Heart left ventricle (tissue), 16 donors: ENCODE data around the gene SLC39A11. TPM values are rescaled to one million over a fixed set of nuclear protein-coding genes. Genes with fewer than 3 reads are reported as not detected.
"Not testable (repeated sequence)": the region's sequence is repeated elsewhere in the genome, so short reads cannot be mapped to it uniquely, and the experiment has no call there.

Experiments used
- ATAC-seq, 4 donors: fragments of 200-7000 bp; cut with Tn5 transposase; one replicate each; pipeline ENCODE4 v1.9.1; 2020 to 2022; ENCODE audit warnings: moderate library complexity in 4 of 4, mild to moderate bottlenecking in 3 of 4, moderate number of reproducible peaks in 1 of 4
- DNase-seq, 5 donors: peaks; one replicate each; pipeline ENCODE4 v3.0.0-alpha.2; 2020
- H3K27ac ChIP-seq, 12 donors: fragments of 200-600 bp; sonication (generic) in 4 of 12; one replicate each; pipeline versions ENCODE4 v1.5.0 to v1.8.0; 2016 to 2022; ENCODE audit warnings: mild to moderate bottlenecking in 2 of 12
- H3K27me3 ChIP-seq, 9 donors: fragments of 200-600 bp; sonication (generic) in 2 of 9; one replicate each; pipeline versions ENCODE4 v1.5.1 to v1.8.0; 2016 to 2022; ENCODE audit warnings: mild to moderate bottlenecking in 3 of 9
- H3K36me3 ChIP-seq, 9 donors: fragments of 200-600 bp; sonication (generic) in 2 of 9; one replicate each; pipeline versions ENCODE4 v1.5.0 to v1.8.0; 2018 to 2022; ENCODE audit warnings: mild to moderate bottlenecking in 2 of 9
- H3K4me1 ChIP-seq, 12 donors: fragments of 200-600 bp; sonication (generic) in 4 of 12; one replicate each; pipeline versions ENCODE4 v1.5.0 to v1.8.0; 2016 to 2022; ENCODE audit warnings: mild to moderate bottlenecking in 3 of 12
- H3K4me3 ChIP-seq, 12 donors: fragments of 200-600 bp; sonication (generic) in 4 of 12; one replicate each; pipeline versions ENCODE4 v1.5.0 to v1.8.0; 2017 to 2022; ENCODE audit warnings: mild to moderate bottlenecking in 9 of 12, moderate library complexity in 4 of 12
- H3K9me3 ChIP-seq, 12 donors: fragments of 200-600 bp; sonication (generic) in 4 of 12; one replicate each; pipeline versions ENCODE4 v1.5.0 to v1.8.0; 2016 to 2022; ENCODE audit warnings: mild to moderate bottlenecking in 1 of 12
- POLR2A ChIP-seq, 2 donors: fragments of 450-650 bp; IDR thresholded peaks; one replicate each; pipeline ENCODE4 v1.6.1; 2017; ENCODE audit warnings: antibody characterized with exemption in 2 of 2, mild to moderate bottlenecking in 2 of 2, moderate library complexity in 2 of 2
- WGBS, 4 donors: extraction: QIAGEN DNeasy Blood & Tissue Kit in 2 of 4; methylation state at CpG; one replicate each; pipeline versions ENCODE4 v1.1.5 to v1.1.7; 2013 to 2018; 5-methylcytosine and 5-hydroxymethylcytosine counted together
- intact Hi-C, 10 donors: fragments of 100-400 bp; cut with DNase I; formaldehyde crosslinking; loops; one replicate each; pipeline versions ENCODE4 v1.11.1 to v1.14.2; 2022
- polyA plus RNA-seq, 2 donors: library from polyadenylated mRNA; stranded (reverse); fragments of 200-250 nt; gene quantifications; one replicate each; pipeline ENCODE4 v1.2.3, GENCODE V29; 2013
- total RNA-seq, 9 donors: library from RNA; depleted of rRNA in 2 of 9; stranded (reverse); fragments of >200 nt in 2 of 9; fragmentation: NEBNext Ultra II Directional in 3 of 9; extraction: Animal tissue kit (Norgen Biotek cat#: 25700) in 3 of 9; gene quantifications; one replicate each; pipeline versions ENCODE4 v1.1.0 to v1.2.4, GENCODE V29; 2016 to 2023
- TF ChIP-seq, protein P1 (sequence below), 12 donors: fragments of 200-600 bp; sonication (generic) in 4 of 12; IDR thresholded peaks; one replicate each; pipeline versions ENCODE4 v1.5.0 to v1.8.0; 2018 to 2022; ENCODE audit warnings: antibody characterized with exemption in 12 of 12, mild to moderate bottlenecking in 5 of 12
- donor health status: ischemic (EF 13 %, LVEDD 7.1; RV severe dilation, severe dysfunction).
- donor health status: healthy with polysubstance abuse.
- donor health status: DM: no; HTN: yes; CAD: no.
- donor health status: DM: no; HTN: no; CAD: no.
- donor health status: ischemic (EF 25% LVEDD 6.9; RV normal size, moderate dysfunction).
- donor health status: ischemic (EF 25% LVEDD 5.7; RV mildly dilated, moderate dysfunction).
- donor health status: healthy.
- donor health status: DM: yes; HTN: yes; CAD: no.
- donor health status: ischemic (EF 35%, LVEDD 5.7; RV mildly dilated, moderate dysfunction).
- donor health status: nonischemic (EF 11% LVEDD 7.7; RV severe dilation, severe dysfunction).
- donor health status: DM: yes; HTN: yes; CAD: no.
- donor health status: PGD.
- donor health status: ischemic (EF 29% LVEDD 5.4; RV normal size, mild dysfunction).
- donor health status: nonischemic (EF 23%, LVEDD 6.1; RV moderate dilation, normal function).

Gene SLC39A11
- total and polyA plus RNA-seq, 11 donors: 2.5 to 23.3 (median 8.4) TPM

DNA sequence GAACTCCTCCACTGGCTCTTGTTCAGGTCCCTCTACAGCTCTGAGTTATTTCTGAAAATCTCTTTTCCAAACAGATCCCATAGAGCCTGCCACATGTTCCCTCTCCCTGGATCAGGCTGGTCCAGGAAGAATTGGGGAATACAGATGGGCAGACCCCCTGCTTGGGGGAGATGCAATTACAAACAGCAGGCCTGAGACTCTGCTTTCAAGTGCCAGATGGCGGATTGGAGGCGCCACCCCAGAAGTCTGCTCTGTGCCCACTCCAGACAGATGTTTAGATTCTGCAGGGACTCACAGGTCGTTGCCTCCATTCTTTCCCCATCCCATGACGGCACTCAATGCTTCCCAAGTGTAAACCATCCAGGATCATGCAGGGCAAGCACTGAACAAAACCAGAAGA, 316.6 kb downstream of the SLC39A11 start:
- Histone ChIP-seq H3K36me3 (peaks cover 0 to 5% (median 0%) of the 10 kb centered on the region in 9 donors), H3K4me3 (no peak overlapping the region), H3K9me3 (peaks cover 0 to under 1% (median 0%) of the 10 kb centered on the region in 12 donors), H3K4me1 (no peaks in the 10 kb centered on the region), H3K27me3 (no peaks in the 10 kb centered on the region), H3K27ac (no peak overlapping the region)
- no peak for TF ChIP-seq POLR2A (IDR thresholded peaks at IDR 0.05)
- TF ChIP-seq, protein P1, sequence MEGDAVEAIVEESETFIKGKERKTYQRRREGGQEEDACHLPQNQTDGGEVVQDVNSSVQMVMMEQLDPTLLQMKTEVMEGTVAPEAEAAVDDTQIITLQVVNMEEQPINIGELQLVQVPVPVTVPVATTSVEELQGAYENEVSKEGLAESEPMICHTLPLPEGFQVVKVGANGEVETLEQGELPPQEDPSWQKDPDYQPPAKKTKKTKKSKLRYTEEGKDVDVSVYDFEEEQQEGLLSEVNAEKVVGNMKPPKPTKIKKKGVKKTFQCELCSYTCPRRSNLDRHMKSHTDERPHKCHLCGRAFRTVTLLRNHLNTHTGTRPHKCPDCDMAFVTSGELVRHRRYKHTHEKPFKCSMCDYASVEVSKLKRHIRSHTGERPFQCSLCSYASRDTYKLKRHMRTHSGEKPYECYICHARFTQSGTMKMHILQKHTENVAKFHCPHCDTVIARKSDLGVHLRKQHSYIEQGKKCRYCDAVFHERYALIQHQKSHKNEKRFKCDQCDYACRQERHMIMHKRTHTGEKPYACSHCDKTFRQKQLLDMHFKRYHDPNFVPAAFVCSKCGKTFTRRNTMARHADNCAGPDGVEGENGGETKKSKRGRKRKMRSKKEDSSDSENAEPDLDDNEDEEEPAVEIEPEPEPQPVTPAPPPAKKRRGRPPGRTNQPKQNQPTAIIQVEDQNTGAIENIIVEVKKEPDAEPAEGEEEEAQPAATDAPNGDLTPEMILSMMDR (IDR thresholded peaks at IDR 0.05): no peak
- intact Hi-C loops: no loop called here
- no peak for DNase-seq
- WGBS, 4 donors: 78 to 82% (median 80%) methylated on average over 4 of the region's 4 CpGs
- no peak for ATAC-seq

DNA sequence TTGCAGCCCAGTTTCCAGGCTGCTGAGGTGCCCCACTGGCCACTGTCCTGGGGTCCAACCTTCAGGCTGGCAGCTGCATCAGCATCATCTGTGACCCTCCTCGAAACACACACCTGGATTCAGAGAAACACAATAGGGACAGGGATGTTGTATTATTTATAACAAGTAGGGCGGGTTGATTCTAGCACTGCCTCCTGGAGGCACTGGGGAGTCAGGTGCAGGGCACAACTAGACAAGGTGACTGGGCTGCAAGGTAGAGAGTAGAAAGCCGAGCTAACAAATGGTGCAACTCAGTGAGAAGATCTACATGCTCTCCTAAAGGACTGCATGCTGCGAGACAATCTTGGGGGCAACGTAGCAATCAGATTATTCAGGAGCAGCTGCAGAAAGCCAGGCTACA, 317.3 kb downstream of the SLC39A11 start:
- 93 to 100% (median 95%) methylated on average over 5 of the region's 5 CpGs for WGBS, 4 donors
- TF ChIP-seq, protein P1 (IDR thresholded peaks at IDR 0.05): no peak
- TF ChIP-seq POLR2A (IDR thresholded peaks at IDR 0.05): no peak
- no peaks in the 10 kb centered on the region for H3K27me3 ChIP-seq
- peaks cover 0 to 7% (median 0%) of the 10 kb centered on the region in 12 donors for H3K9me3 ChIP-seq
- peaks cover 0 to 6% (median 0%) of the 10 kb centered on the region in 9 donors for H3K36me3 ChIP-seq
- H3K4me1 ChIP-seq: no peaks in the 10 kb centered on the region
- no peak overlapping the region for H3K27ac ChIP-seq
- DNase-seq: no peak
- H3K4me3 ChIP-seq: no peak overlapping the region
- intact Hi-C loops: no loop called here
- no peak for ATAC-seq

DNA sequence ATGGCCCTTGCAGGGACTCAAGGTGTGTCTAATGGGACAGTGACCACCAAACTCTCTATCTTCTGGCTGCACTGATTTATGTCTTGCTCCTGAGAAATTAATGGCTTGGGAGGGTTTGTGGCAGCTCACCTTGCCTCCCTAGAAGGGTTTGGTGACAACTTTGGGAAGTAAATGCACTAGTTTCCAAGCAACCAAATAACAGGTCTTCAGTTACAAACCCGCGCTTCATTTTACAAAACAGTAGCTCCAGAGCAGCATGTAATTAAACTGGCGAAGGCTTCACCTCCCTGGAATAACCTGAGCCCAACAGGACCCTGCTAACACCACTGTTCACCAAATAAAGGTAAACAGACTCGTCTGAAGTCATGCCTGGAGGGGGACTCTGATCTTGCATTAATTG, 318.3 kb downstream of the SLC39A11 start:
- peaks cover 0 to 12% (median 0%) of the 10 kb centered on the region in 12 donors for H3K9me3 ChIP-seq
- intact Hi-C loops: no loop called here
- H3K36me3 ChIP-seq: peaks cover 0 to 6% (median 0%) of the 10 kb centered on the region in 9 donors
- TF ChIP-seq POLR2A (IDR thresholded peaks at IDR 0.05): no peak
- TF ChIP-seq, protein P1 (IDR thresholded peaks at IDR 0.05): no peak
- no peak overlapping the region for H3K4me3 ChIP-seq
- H3K4me1 ChIP-seq: no peaks in the 10 kb centered on the region
- DNase-seq: no peak
- no peaks in the 10 kb centered on the region for H3K27me3 ChIP-seq
- no peak for ATAC-seq
- 87 to 92% (median 91%) methylated on average over 4 of the region's 4 CpGs for WGBS, 4 donors
- H3K27ac ChIP-seq: no peak overlapping the region

DNA sequence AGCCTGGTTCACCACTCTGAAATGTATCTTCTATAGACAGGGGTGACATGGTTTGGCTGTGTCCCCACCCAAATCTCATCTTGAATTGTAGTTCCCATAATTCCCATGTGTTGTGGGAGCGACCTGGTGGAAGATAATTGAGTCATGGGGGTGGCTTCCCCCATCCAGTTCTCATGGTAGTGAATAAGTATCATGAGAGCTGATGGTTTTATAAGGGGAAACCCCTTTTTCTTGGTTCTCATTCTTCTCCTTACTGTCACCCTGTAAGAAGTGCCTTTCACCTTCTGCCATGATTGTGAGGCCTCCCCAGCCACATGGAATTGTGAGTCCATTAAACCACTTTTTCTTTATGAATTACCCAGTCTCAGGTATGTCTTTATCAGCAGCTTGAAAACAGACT, 319.3 kb downstream of the SLC39A11 start:
- ATAC-seq, H3K27ac ChIP-seq, DNase-seq, intact Hi-C loops, H3K27me3 ChIP-seq, H3K36me3 ChIP-seq, H3K4me1 ChIP-seq, H3K4me3 ChIP-seq: not testable (repeated sequence)
- WGBS, 4 donors: 89 to 100% (median 95%) methylated on average over 1 of the region's 1 CpG
- peaks cover 0 to 12% (median 0%) of the 10 kb centered on the region in 12 donors for H3K9me3 ChIP-seq

DNA sequence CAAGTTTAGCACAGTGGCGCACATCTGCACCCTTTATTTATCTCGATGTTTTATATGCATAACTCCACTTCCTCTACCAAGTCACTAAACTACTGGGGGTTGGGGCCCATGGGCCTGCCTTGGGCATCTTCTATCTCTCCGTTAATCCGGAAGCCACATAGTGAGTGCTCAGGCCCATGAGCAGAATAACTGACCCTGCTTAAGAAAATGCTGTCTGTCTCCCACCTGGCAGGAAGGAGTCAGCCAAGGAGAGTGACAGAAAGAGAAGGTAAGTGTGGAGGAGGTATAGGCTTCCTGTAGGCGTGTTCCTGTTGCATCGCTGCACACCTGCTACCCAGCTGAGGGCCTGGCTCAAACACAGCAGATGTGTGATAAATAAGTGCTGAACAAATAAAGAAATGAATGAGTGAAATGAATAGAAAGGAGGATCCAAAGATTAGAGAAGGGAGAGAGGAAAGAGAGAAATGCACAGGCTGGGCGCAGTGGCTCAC, 320.1 kb downstream of the SLC39A11 start:
- DNase-seq: no peak
- intact Hi-C loops: no loop called here
- TF ChIP-seq, protein P1 (IDR thresholded peaks at IDR 0.05): no peak
- no peak for TF ChIP-seq POLR2A (IDR thresholded peaks at IDR 0.05)
- Histone ChIP-seq H3K27me3 (no peaks in the 10 kb centered on the region), H3K27ac (no peak overlapping the region), H3K4me1 (no peaks in the 10 kb centered on the region), H3K36me3 (peaks cover 0 to 6% (median 0%) of the 10 kb centered on the region in 9 donors), H3K9me3 (peaks cover 0 to 19% (median 0%) of the 10 kb centered on the region in 12 donors), H3K4me3 (no peak overlapping the region)
- 89 to 96% (median 92%) methylated on average over 7 of the region's 7 CpGs for WGBS, 4 donors
- ATAC-seq: no peak
